IMR-90 (cell line): ENCODE results near the gene WNT4. TPM values are rescaled to one million over a fixed set of nuclear protein-coding genes. Genes with fewer than 3 reads are reported as not detected.

ENCODE experiments used
- ATAC-seq: fragments of 200-7000 bp; cut with Tn5 transposase; 2 replicates; pipeline ENCODE4 v1.9.1; 2020; ENCODE audit warnings: low read depth, mild to moderate bottlenecking, moderate library complexity
- BruUV-seq: library from RNA; stranded (reverse); fragments of 400-500 nt; replicated peaks from 2 replicates; lab custom pipeline; 2021; lab: Mats Ljungman, UMichigan
- CTCF ChIA-PET: fragments of 300-600 bp; formaldehyde crosslinking; extraction: SDS; loops from one replicate; lab custom pipeline; 2021; ENCODE audit warnings: antibody characterized with exemption; lab: Yijun Ruan, JAX
- POLR2A ChIA-PET: fragments of 300-600 bp; sonication (Branson Sonifier 250); formaldehyde crosslinking; loops from one replicate; lab custom pipeline; 2022; ENCODE audit warnings: antibody characterized with exemption; ENCODE audit not compliant: unreplicated experiment; lab: Charles Lee
- DNase-seq: peaks from one replicate; pipeline ENCODE4 v3.0.0; 2013
- H2AFZ ChIP-seq: replicated peaks from 2 replicates; pipeline ENCODE3; 2013; ENCODE audit warnings: low read length, mild to moderate bottlenecking; ENCODE audit not compliant: poor library complexity
- H2AK5ac ChIP-seq: 2 replicates; pipeline ENCODE4 v1.6.1; 2013; ENCODE audit warnings: low read depth, low read length, inconsistent platforms
- H2AK9ac ChIP-seq: replicated peaks from 2 replicates; pipeline ENCODE3; 2013; ENCODE audit warnings: mild to moderate bottlenecking, low read depth, low read length, moderate library complexity; ENCODE audit not compliant: poor library complexity
- H2BK120ac ChIP-seq: 2 replicates; pipeline ENCODE4 v1.6.1; 2013; ENCODE audit warnings: low read depth, low read length, inconsistent platforms
- H2BK15ac ChIP-seq: 3 replicates; pipeline ENCODE4 v1.6.1; 2013; ENCODE audit warnings: low read depth, low read length, inconsistent platforms
- H2BK20ac ChIP-seq: 2 replicates; pipeline ENCODE4 v1.6.1; 2013; ENCODE audit warnings: low read depth, mild to moderate bottlenecking, inconsistent platforms, low read length, moderate library complexity
- H2BK5ac ChIP-seq: 2 replicates; pipeline ENCODE4 v1.6.1; 2013; ENCODE audit warnings: mild to moderate bottlenecking, low read depth, low read length, inconsistent platforms; ENCODE audit not compliant: poor library complexity, severe bottlenecking
- H3K14ac ChIP-seq: replicated peaks from 2 replicates; pipeline ENCODE4 v1.6.1; 2013; ENCODE audit warnings: low read depth, low read length, inconsistent platforms
- H3K18ac ChIP-seq: 2 replicates; pipeline ENCODE4 v1.6.1; 2013; ENCODE audit warnings: low read depth, low read length, control low read depth
- H3K23ac ChIP-seq: 2 replicates; pipeline ENCODE4 v1.6.1; 2013; ENCODE audit warnings: low read depth, low read length, inconsistent platforms
- H3K27ac ChIP-seq: 2 replicates; pipeline ENCODE4 v1.5.1; 2013; ENCODE audit warnings: mild to moderate bottlenecking, control low read depth, low read length; ENCODE audit not compliant: insufficient read depth
- H3K27me3 ChIP-seq: 2 replicates; pipeline ENCODE4 v1.6.1; 2013; ENCODE audit warnings: low read length; ENCODE audit not compliant: control insufficient read depth, insufficient read depth
- H3K36me3 ChIP-seq: 2 replicates; pipeline ENCODE4 v1.6.1; 2013; ENCODE audit warnings: low read length, mixed read lengths; ENCODE audit not compliant: control insufficient read depth, insufficient read depth
- H3K4ac ChIP-seq: 2 replicates; pipeline ENCODE4 v1.6.1; 2013; ENCODE audit warnings: low read depth, low read length, inconsistent platforms
- H3K4me1 ChIP-seq: 2 replicates; pipeline ENCODE4 v1.6.1; 2013; ENCODE audit warnings: low read length, mixed read lengths; ENCODE audit not compliant: control insufficient read depth, insufficient read depth
- H3K4me2 ChIP-seq: 2 replicates; pipeline ENCODE4 v1.6.1; 2013; ENCODE audit warnings: low read depth, mild to moderate bottlenecking, control low read depth, low read length, moderate library complexity
- H3K4me3 ChIP-seq: 2 replicates; pipeline ENCODE4 v1.5.1; 2013; ENCODE audit warnings: low read depth, mild to moderate bottlenecking, control low read depth, low read length, moderate library complexity; ENCODE audit not compliant: insufficient read depth
- H3K56ac ChIP-seq: 2 replicates; pipeline ENCODE4 v1.6.1; 2013; ENCODE audit warnings: low read length, inconsistent platforms; ENCODE audit not compliant: insufficient read depth; ENCODE audit errors: extremely low read depth
- H3K79me1 ChIP-seq, 2 experiments: 2 replicates each; pipeline ENCODE4 v1.6.1; 2013; ENCODE audit warnings: low read length in 2 of 2, inconsistent platforms in 1 of 2, low read depth in 1 of 2
- H3K9ac ChIP-seq: 2 replicates; pipeline ENCODE4 v1.6.1; 2013; ENCODE audit warnings: low read depth, low read length, control low read depth
- H3K9me1 ChIP-seq: 2 replicates; pipeline ENCODE4 v1.6.1; 2013; ENCODE audit warnings: low read length, inconsistent platforms; ENCODE audit not compliant: insufficient read depth
- H3K9me3 ChIP-seq: 2 replicates; pipeline ENCODE4 v1.6.1; 2013; ENCODE audit warnings: low read length; ENCODE audit not compliant: control insufficient read depth, insufficient read depth
- H4K20me1 ChIP-seq: 2 replicates; pipeline ENCODE4 v1.6.1; 2013; ENCODE audit warnings: low read length, inconsistent platforms; ENCODE audit not compliant: insufficient read depth
- H4K5ac ChIP-seq: 2 replicates; pipeline ENCODE4 v1.6.1; 2013; ENCODE audit warnings: mild to moderate bottlenecking, low read depth, low read length, control low read depth
- H4K8ac ChIP-seq, 2 experiments: 2 replicates each; pipeline ENCODE4 v1.6.1; 2013; ENCODE audit warnings: low read depth in 2 of 2, low read length in 2 of 2, control low read depth in 1 of 2, inconsistent platforms in 1 of 2
- H4K91ac ChIP-seq: 2 replicates; pipeline ENCODE4 v1.6.1; 2013; ENCODE audit warnings: low read depth, low read length, inconsistent platforms; ENCODE audit not compliant: insufficient read depth
- CEBPB ChIP-seq: IDR thresholded peaks from 2 replicates; pipeline ENCODE4 v1.6.1; 2012; ENCODE audit warnings: low read depth, low read length, improper control_type of control experiment
- SMC3 ChIP-seq: fragments of 150-350 bp; IDR thresholded peaks from 2 replicates; pipeline ENCODE4 v1.6.1; 2016; ENCODE audit warnings: low read depth, mild to moderate bottlenecking, antibody characterized with exemption, low read length, moderate library complexity
- WGBS, 2 experiments: methylation state at CpG; one replicate each; pipeline versions ENCODE4 v1.1.5 to v1.1.7; 2013; ENCODE audit warnings: missing lambda C conversion rate in 2 of 2; ENCODE audit not compliant: insufficient read length in 1 of 2; ENCODE audit errors: extremely low coverage in 2 of 2; 5-methylcytosine and 5-hydroxymethylcytosine counted together
- dilution Hi-C: fragments of 300-500 bp; cut with HindIII; formaldehyde crosslinking; loops from one replicate; pipeline ENCODE4 v1.14.3; 2018; ENCODE audit warnings: low sequenced_read_pairs; ENCODE audit not compliant: unreplicated experiment
- in situ Hi-C: fragments of 300-500 bp; cut with MboI; formaldehyde crosslinking; loops from 3 replicates; pipeline ENCODE4 v1.14.3; 2019; ENCODE audit warnings: low sequenced_read_pairs, inconsistent platforms, mixed read lengths
- intact Hi-C: fragments of 100-400 bp; cut with micrococcal nuclease; formaldehyde crosslinking; loops from 2 replicates; pipeline ENCODE4 v1.10.0; 2022
- polyA plus RNA-seq, 3 experiments: library from polyadenylated mRNA; depleted of rRNA; stranded (reverse); fragments of >200 nt; gene quantifications; 2 replicates each; pipeline ENCODE4 v1.2.3, GENCODE V29; 2012; ENCODE audit warnings: low replicate concordance in 1 of 3
- total RNA-seq: library from RNA; depleted of rRNA; stranded (reverse); fragments of >200 nt; gene quantifications from 2 replicates; pipeline ENCODE4 v1.2.3, GENCODE V29; 2012

The WNT4 gene
- total and polyA plus RNA-seq, 2 of the 4 experiments (the other 2 are of a cell fraction) = not detected

DNA sequence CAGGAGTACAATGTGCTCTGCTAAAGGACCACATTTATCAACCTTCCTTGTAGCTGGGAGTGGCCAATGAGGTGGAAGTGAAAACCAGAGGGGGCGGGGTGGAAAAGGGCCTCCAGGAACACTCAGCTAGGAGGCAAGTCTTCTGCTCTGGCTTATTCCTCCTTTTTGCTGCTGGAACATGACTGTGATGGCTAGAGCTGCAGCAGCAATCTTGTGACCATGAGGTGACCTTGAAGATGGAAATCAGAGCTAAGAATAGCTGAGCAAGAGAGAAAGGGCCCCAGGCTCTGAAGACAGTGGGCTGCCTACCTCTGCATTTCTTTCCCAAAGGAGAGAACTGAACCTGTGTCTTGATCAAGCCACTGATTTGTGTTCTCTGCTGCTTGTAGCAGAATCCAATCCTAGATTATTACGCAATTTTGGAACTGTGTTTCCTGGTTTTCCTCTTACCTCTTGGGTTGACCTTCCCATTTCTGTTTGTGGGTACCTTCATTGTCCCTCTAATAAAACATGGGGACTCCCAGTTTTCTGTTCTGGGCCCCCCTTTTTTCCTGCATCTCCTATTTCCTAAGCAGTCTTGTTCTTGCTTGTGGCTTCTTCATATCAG is 36.4 kb upstream of the WNT4 start:
- H3K18ac ChIP-seq = no peak overlapping the region
- H4K91ac ChIP-seq = no peak overlapping the region
- H3K4me3 ChIP-seq = no peak overlapping the region
- no peak overlapping the region for H3K23ac ChIP-seq
- ATAC-seq (no peak), DNase-seq (no peak)
- peaks cover 4% of the 10 kb centered on the region for H3K9me3 ChIP-seq
- no peak overlapping the region for H2BK15ac ChIP-seq
- H3K4ac ChIP-seq = no peak overlapping the region
- BruUV-seq = no TSS peak
- no peak overlapping the region for H2AK9ac ChIP-seq
- TF ChIP-seq SMC3 (no peak), CEBPB (peak; percentile 88)
- no peak overlapping the region for H2AK5ac ChIP-seq
- H3K14ac ChIP-seq = no peak overlapping the region
- intact Hi-C loops (no loop called here), in situ Hi-C loops (no loop called here), dilution Hi-C loops (no loop called here)
- H4K8ac ChIP-seq = no peak overlapping the region
- H2AFZ ChIP-seq = no peak overlapping the region
- no peak overlapping the region for H3K9ac ChIP-seq
- no peaks in the 10 kb centered on the region for H3K4me1 ChIP-seq
- WGBS, 2 experiments = 86% methylated on average over 1 of the region's 2 CpGs; no CpG with 5 or more reads in 1 of the 2 experiments
- H4K20me1 ChIP-seq = no peaks in the 10 kb centered on the region
- no peak overlapping the region for H2BK120ac ChIP-seq
- H3K27me3 ChIP-seq = peaks cover 41% of the 10 kb centered on the region
- no peaks in the 10 kb centered on the region for H3K79me1 ChIP-seq
- H4K5ac ChIP-seq = no peak overlapping the region
- H2BK5ac ChIP-seq = no peak overlapping the region
- no peaks in the 10 kb centered on the region for H3K36me3 ChIP-seq
- ChIA-PET CTCF (no interaction called here), POLR2A (no interaction called here)
- no peak overlapping the region for H3K4me2 ChIP-seq
- H3K27ac ChIP-seq = no peak overlapping the region
- no peak overlapping the region for H2BK20ac ChIP-seq
- no peak overlapping the region for H3K56ac ChIP-seq
- H3K9me1 ChIP-seq = no peaks in the 10 kb centered on the region; the same call in 1 of the 2 replicates
